NCI-H226 (cell line): ENCODE data around the gene CDK10.
"Not testable (repeated sequence)": the region's sequence is repeated elsewhere in the genome, so short reads cannot be mapped to it uniquely, and the experiment has no call there.

Experiments used
- DNase-seq: peaks from one replicate; pipeline ENCODE4 v3.0.0-alpha.2; 2015

Gene CDK10

GRCh38 chr16:89686520-89687091 is at the start of gene CDK10:
TSS of gene CDK10 (plus strand) at chr16:89686689. CDS start at chr16:89686711, 22 bp downstream.
- DNase-seq = peak; percentile 71

GRCh38 chr16:89637379-89637778 is 49.1 kb upstream of the CDK10 start:
- DNase-seq = no peak

GRCh38 chr16:89638455-89638854 is 48.0 kb upstream of the CDK10 start:
- no peak for DNase-seq

- no peak for DNase-seq
Observed at GRCh38 chr16:89639385-89639784, 47.1 kb upstream of the CDK10 start.

- DNase-seq = peak; percentile 12
Observed at GRCh38 chr16:89641458-89642119, 44.9 kb upstream of the CDK10 start.

GRCh38 chr16:89642574-89642973 is 43.9 kb upstream of the CDK10 start:
- no peak for DNase-seq

- no peak for DNase-seq
Observed at GRCh38 chr16:89643769-89644300, 42.7 kb upstream of the CDK10 start.

- no peak for DNase-seq
Observed at GRCh38 chr16:89645122-89645521, 41.4 kb upstream of the CDK10 start.

GRCh38 chr16:89646270-89646669 is 40.2 kb upstream of the CDK10 start:
- DNase-seq = no peak

GRCh38 chr16:89646906-89647305 is 39.6 kb upstream of the CDK10 start:
- no peak for DNase-seq

GRCh38 chr16:89651584-89651983 is 34.9 kb upstream of the CDK10 start:
- DNase-seq = no peak

- no peak for DNase-seq
Observed at GRCh38 chr16:89653656-89654295, 32.7 kb upstream of the CDK10 start.

- no peak for DNase-seq
Observed at GRCh38 chr16:89655062-89655643, 31.3 kb upstream of the CDK10 start.

GRCh38 chr16:89656435-89657121 is 29.9 kb upstream of the CDK10 start:
- no peak for DNase-seq

- peak; percentile 71 for DNase-seq
Observed at GRCh38 chr16:89657442-89658220, 28.9 kb upstream of the CDK10 start, which contains the start of the genes CHMP1A and SPATA33. TSS of gene CHMP1A (minus strand) at chr16:89657708. CDS start at chr16:89657588, 120 bp downstream. TSS of gene SPATA33 (plus strand) at chr16:89657836. CDS start at chr16:89657912, 76 bp downstream.

- DNase-seq = no peak
Observed at GRCh38 chr16:89658221-89658879, 28.1 kb upstream of the CDK10 start.

- DNase-seq = no peak
Observed at GRCh38 chr16:89660146-89660545, 26.3 kb upstream of the CDK10 start.

GRCh38 chr16:89661215-89661614 is 25.3 kb upstream of the CDK10 start:
- no peak for DNase-seq

GRCh38 chr16:89664238-89664637 is 22.3 kb upstream of the CDK10 start:
- not testable (repeated sequence) for DNase-seq

GRCh38 chr16:89667000-89667399 is 19.5 kb upstream of the CDK10 start:
- not testable (repeated sequence) for DNase-seq

- DNase-seq = no peak
Observed at GRCh38 chr16:89667633-89668032, 18.9 kb upstream of the CDK10 start.
